Measurements from ENCODE around the gene ACTN1.

The ACTN1 gene

GRCh38 chr14:68906439-68906838 is 72.7 kb downstream of the ACTN1 start:
- no peak for DNase-seq

DNA sequence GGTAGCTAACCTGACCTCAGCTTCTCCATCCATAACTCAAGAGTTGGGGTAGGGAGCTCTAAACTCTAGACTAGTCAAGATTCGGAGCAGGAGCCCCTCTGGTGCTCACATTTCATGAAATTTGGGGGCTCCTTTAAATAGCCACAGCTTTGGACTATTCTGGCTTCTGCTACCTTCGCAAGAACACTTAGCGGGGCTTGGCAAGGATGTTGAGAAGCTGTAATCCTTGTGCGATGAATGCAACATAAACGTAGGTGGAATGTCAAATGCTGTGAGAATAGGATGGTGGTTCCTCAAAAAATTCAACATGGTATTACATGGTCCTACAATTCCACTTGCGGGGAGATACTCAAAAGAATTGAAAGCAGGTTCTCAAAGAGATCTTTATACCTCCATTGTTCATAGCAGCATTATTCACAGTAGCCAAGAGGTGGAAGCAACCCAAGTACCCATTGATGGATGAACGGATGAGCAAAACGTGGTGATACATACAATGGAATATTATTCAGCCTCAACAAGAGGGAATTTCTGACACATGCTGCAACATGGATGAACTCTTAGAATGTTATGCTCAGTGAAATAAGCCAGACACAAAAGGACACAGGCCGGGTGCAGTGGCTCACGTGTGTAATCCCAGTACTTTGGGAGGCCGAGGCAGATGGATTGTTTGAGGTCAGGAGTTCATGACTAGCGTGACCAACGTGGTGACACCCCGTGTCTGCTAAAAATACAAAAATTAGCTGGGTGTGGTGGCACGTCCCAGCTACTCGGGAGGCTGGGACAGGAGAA is 73.8 kb downstream of the ACTN1 start:
- DNase-seq, result no peak

GRCh38 chr14:68902357-68902756 is 76.7 kb downstream of the ACTN1 start:
- no peak for DNase-seq

DNA sequence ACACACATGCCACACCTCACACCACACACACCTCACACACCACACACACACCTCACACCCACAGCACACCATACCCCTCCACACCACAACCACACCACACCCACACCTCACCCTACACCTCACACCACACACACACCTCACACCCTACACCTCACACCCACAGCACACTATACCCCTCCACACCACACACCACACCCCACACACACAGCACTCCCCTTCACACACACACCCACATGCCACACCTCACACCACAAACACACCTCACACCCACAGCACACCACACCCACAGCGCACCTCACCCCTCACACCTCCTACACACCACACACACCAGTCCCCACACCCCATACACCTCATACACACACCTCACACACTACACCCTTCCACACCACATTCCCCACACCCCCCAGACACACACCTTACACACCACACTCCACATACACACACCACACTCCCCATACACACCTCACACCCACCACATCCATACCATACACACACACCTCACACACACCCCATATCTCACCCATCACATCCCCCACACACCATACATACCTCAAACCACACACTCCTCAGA is 80.0 kb downstream of the ACTN1 start:
- no peak for DNase-seq

DNA sequence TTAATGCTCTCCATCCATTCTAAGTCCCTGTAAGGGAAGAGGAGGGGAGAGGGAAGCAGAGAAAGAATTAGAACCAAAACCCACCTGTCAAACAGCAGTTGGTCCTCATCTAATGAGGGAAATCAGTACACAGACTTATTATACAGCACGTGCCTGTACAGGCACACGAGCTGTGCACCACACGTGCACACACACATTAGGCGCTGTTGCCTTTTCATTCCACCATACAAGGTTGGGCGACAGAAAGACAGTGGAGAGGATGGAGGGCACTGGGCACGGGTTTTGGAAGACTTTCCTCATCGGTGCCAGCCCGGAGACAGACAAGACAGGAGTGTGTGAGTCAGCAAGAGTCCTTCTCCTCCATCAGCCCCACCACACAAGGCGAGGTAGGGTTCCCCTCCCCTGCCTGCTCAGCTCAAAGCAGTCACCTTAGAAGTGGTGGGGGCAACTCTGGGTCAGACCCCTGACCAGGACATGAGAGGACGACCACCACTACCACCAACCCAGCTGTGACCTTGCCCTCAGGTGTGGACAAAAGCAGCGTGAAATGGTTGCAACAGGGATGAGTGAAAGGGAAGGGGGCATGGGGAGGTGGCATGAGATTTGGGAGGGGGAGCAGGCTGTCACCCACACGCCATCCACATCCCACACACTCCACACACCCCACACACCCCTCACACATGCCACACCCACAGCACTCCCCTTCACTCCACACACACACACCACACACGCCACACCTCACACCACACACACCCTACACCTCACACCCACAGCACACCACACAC is 80.7 kb downstream of the ACTN1 start:
- DNase-seq, result no peak

GRCh38 chr14:68897559-68898155 is 81.4 kb downstream of the ACTN1 start:
- DNase-seq, result no peak

GRCh38 chr14:68896132-68896531 is 83.0 kb downstream of the ACTN1 start:
- DNase-seq, result no peak

- no peak for DNase-seq
Observed at GRCh38 chr14:68894802-68895703, 84.0 kb downstream of the ACTN1 start.

- DNase-seq, result no peak
Observed at GRCh38 chr14:68894123-68894522, 85.0 kb downstream of the ACTN1 start.

GRCh38 chr14:68893566-68893965 is 85.5 kb downstream of the ACTN1 start:
- DNase-seq, result no peak

DNA sequence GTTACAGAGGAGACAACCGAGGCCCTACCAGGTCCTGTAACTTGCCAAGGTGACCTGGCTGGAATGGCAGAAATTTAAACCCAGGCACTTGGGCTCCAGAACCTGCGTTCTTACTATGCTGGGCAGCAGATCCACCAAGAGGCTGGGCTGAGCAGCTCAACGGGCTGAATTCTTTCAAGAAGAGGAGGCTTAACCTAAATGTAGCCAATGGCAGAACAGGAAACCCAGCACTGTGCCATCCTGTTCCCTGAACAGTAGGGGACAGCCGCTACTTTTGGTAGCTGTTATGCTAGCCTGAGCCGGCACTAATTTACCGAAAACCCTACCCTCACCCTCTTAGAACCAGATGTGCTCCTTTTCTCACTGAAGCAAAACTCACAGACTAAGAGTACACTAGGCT is 86.1 kb downstream of the ACTN1 start:
- no peak for DNase-seq

DNA sequence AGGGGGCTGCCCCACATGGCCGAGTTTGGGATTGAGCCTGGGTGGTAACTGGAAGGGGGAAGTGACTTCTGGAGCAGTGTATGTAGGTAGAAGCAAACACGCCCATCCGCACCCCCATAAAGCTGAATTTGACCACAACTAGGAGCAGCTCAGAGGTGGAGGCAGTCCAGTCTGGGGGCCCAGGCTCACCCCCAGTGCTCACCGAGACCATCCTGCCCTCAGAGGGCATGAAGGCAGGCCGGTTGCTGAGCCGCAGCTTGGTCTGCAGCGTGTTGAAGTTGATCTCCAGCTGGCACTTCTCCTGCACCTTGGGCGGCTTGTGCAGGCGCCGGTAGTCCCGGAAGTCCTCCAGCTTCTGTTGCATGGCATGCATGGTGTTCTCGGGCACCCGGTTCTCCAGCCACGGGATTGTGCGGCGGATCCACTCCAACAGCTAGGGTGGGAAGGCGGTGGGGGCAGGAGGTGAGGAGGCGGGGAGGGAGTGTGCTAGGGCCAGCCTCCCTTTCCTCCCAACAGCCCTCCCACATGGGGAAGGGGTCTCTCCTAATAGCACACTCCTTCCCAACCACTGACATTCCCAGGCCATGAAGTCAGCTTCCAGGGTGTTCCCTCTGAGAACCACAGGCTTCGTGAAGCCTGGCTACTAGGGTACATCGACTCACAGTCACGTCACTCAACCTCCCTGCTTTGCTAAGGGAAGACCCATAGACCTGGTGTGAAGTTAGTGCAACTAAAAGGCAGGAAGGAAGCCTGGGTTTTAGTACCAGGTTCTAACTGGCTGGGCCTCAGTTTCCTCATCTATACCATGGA is 87.0 kb downstream of the ACTN1 start:
- no peak for DNase-seq

GRCh38 chr14:68890173-68890931 is 88.8 kb downstream of the ACTN1 start:
- no peak for DNase-seq

GRCh38 chr14:68888883-68889282 is 90.2 kb downstream of the ACTN1 start:
- DNase-seq, result no peak

GRCh38 chr14:68888025-68888850 is 90.9 kb downstream of the ACTN1 start:
- DNase-seq, result no peak

DNA sequence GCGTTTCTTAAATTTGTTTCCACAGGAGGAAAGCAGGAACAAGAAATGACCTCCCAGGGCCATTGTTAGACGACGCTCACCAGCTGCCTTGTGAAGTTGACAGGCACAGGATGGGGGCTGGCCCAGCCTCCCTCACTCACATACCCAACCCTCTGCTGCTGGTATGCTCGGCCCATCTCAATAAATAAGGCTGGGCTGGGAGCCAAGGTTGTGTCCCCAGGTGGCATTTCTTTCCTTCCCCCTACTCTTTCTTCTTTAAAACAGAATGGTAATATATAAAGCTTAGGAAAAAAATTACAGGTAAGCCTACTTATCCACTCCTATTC is 93.0 kb downstream of the ACTN1 start:
- DNase-seq, result no peak

- DNase-seq, result no peak
Observed at GRCh38 chr14:68885226-68886108, 93.6 kb downstream of the ACTN1 start.

DNA sequence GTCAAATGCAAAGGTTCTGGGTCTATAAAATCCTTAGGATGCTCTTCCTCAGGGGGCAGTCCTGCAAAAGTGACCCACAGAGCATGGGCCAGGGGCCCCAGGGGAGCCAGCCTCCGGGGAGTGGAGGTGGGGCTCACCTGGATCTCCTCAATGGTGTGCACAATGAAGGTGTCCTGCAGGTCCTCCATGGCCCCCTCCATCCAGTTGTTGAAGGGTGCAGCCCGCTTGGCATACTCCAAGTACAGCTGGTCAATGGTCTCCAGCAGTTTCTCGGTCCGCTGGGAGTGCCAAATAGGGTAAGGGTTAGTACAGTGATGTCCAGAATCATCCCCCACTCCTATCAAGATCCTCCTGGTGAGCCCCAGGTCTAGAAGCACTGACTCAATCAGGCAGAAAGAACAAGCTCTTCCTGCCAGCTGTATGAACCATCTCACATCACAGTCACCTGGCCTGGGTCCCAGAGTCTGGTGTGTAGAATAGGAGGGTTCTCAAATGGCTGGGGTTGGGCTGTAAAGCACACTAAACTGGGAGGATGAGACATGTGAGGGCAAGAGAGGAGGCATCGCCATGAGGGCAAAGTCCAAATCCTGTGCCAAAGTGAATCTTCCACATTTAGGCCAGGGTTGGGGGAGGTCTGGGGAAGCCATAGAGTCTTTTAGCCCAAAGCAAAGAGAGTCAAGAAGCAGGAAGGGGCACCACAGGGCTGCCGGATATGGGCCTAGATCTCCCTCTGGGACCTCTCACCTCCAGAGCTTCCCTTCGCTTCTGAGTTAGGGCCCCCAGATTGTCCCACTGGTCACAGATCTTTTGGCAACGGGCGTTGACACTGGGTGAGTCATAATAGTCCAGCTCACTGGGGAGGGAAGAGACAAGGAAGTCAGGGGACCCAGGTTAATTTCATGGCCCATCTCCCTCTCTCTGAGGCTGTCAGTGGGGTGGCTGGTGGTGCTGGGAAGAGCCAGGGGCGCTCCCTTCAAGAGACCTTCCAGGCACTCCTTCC is 94.8 kb downstream of the ACTN1 start:
- DNase-seq, result no peak
